A673 (cell line): Measurements from ENCODE around the gene TNNI3. TPM values are rescaled to one million over a fixed set of nuclear protein-coding genes. Genes with fewer than 3 reads are reported as not detected.

Experiments used
- BruUV-seq: library from RNA; stranded (reverse); fragments of 400-500 nt; replicated peaks from 2 replicates; lab custom pipeline; 2021; lab: Mats Ljungman, UMichigan
- CTCF ChIA-PET: fragments of 300-600 bp; sonication (Branson Sonifier 250); formaldehyde crosslinking; loops from one replicate; lab custom pipeline; 2022; ENCODE audit warnings: antibody characterized with exemption; lab: Charles Lee
- POLR2A ChIA-PET: fragments of 300-600 bp; sonication (Branson Sonifier 250); formaldehyde crosslinking; loops from one replicate; lab custom pipeline; 2022; ENCODE audit warnings: antibody characterized with exemption; ENCODE audit not compliant: low non-redundant PET; lab: Charles Lee
- DNase-seq: peaks from one replicate; pipeline ENCODE4 v3.0.0-alpha.2; 2015; ENCODE audit warnings: low spot score
- H3K27ac ChIP-seq: fragments of 200-600 bp; sonication (generic); 2 replicates; pipeline ENCODE4 v1.5.1; 2016; ENCODE audit warnings: mixed run types, low read depth, mild to moderate bottlenecking, mixed read lengths, antibody characterized with exemption, low read length; ENCODE audit not compliant: poor library complexity, severe bottlenecking
- H3K27me3 ChIP-seq: fragments of 200-600 bp; sonication (generic); replicated peaks from 2 replicates; pipeline ENCODE4 v1.6.1; 2017; ENCODE audit warnings: mixed run types, low read depth, mild to moderate bottlenecking, mixed read lengths, antibody characterized with exemption, low read length; ENCODE audit not compliant: insufficient read depth, poor library complexity
- H3K36me3 ChIP-seq: fragments of 200-600 bp; sonication (generic); 2 replicates; pipeline ENCODE4 v1.6.1; 2016; ENCODE audit warnings: mixed run types, mild to moderate bottlenecking, mixed read lengths, antibody characterized with exemption, low read length; ENCODE audit not compliant: insufficient read depth, poor library complexity, severe bottlenecking
- H3K4me1 ChIP-seq: fragments of 200-600 bp; sonication (generic); 2 replicates; pipeline ENCODE4 v1.6.1; 2017; ENCODE audit warnings: mixed run types, mild to moderate bottlenecking, mixed read lengths, antibody characterized with exemption, low read length; ENCODE audit not compliant: insufficient read depth, poor library complexity, severe bottlenecking
- H3K4me3 ChIP-seq: fragments of 200-600 bp; sonication (generic); 2 replicates; pipeline ENCODE4 v1.5.1; 2016; ENCODE audit warnings: low read depth, mixed run types, mild to moderate bottlenecking, mixed read lengths, low read length; ENCODE audit not compliant: poor library complexity, severe bottlenecking
- H3K9me3 ChIP-seq: fragments of 200-600 bp; sonication (generic); 2 replicates; pipeline ENCODE4 v1.6.1; 2016; ENCODE audit warnings: mixed run types, low read depth, mild to moderate bottlenecking, mixed read lengths, antibody characterized with exemption, low read length; ENCODE audit not compliant: poor library complexity, severe bottlenecking
- CTCF ChIP-seq: fragments of 300-800, 200-600 bp; sonication (generic); conservative IDR thresholded peaks from 2 replicates; pipeline ENCODE4 v1.5.1; 2017; ENCODE audit warnings: low read depth, mild to moderate bottlenecking, antibody characterized with exemption, low read length, moderate library complexity, mixed read lengths
- EZH2 ChIP-seq: fragments of 200-600 bp; sonication (generic); IDR thresholded peaks from 2 replicates; pipeline ENCODE4 v1.6.1; 2017; ENCODE audit warnings: borderline replicate concordance, low read depth, mild to moderate bottlenecking, mixed read lengths, antibody characterized with exemption, low read length; ENCODE audit not compliant: poor library complexity, severe bottlenecking
- intact Hi-C: fragments of 100-400 bp; cut with micrococcal nuclease; formaldehyde crosslinking; loops from one replicate; pipeline ENCODE4 v1.10.0; 2022; ENCODE audit not compliant: unreplicated experiment
- total RNA-seq: library from RNA; stranded (reverse); gene quantifications from 2 replicates; pipeline ENCODE4 v1.2.3, GENCODE V29; 2021

TNNI3 gene
- total RNA-seq, 1 experiment from 2014 or later, result 12.8 TPM

- no TSS peak for BruUV-seq
- POLR2A ChIA-PET, result no interaction called here
- CTCF ChIA-PET, result no interaction called here
Observed at GRCh38 chr19:55132453-55133129, 24.9 kb downstream of the TNNI3 start.

GRCh38 chr19:55131421-55131820, 26.1 kb downstream of the TNNI3 start:
- Histone ChIP-seq H3K4me1 (peaks cover 4% of the 10 kb centered on the region), H3K27me3 (no peaks in the 10 kb centered on the region), H3K27ac (no peak overlapping the region), H3K36me3 (no peaks in the 10 kb centered on the region), H3K4me3 (no peak overlapping the region), H3K9me3 (no peaks in the 10 kb centered on the region)
- intact Hi-C loops, result no loop called here
- ChIA-PET CTCF (no interaction called here), POLR2A (interaction anchor here (0.7 kb wide), 1 partner anchor 317 kb away, joined by 11 read pairs; no protein-coding TSS in a partner anchor)
- no TSS peak for BruUV-seq
- DNase-seq, result no peak
- TF ChIP-seq CTCF, result no peak
- no peak for TF ChIP-seq EZH2

More at GRCh38 chr19:55132453-55133129, 24.9 kb downstream of the TNNI3 start:
- Histone ChIP-seq H3K27me3 (no peaks in the 10 kb centered on the region), H3K4me1 (peaks cover 4% of the 10 kb centered on the region), H3K4me3 (no peak overlapping the region), H3K36me3 (no peaks in the 10 kb centered on the region), H3K27ac (no peak overlapping the region), H3K9me3 (no peaks in the 10 kb centered on the region)
- no peak for DNase-seq
- intact Hi-C loops, result no loop called here
- TF ChIP-seq EZH2 (no peak), CTCF (no peak)

GRCh38 chr19:55119053-55119452, 38.5 kb downstream of the TNNI3 start:
- Histone ChIP-seq H3K36me3 (no peaks in the 10 kb centered on the region), H3K4me3 (no peak overlapping the region), H3K27me3 (peaks cover 5% of the 10 kb centered on the region), H3K4me1 (peaks cover 15% of the 10 kb centered on the region), H3K9me3 (no peaks in the 10 kb centered on the region), H3K27ac (no peak overlapping the region)
- DNase-seq, result no peak
- TF ChIP-seq EZH2 (no peak), CTCF (no peak)
- ChIA-PET POLR2A (no interaction called here), CTCF (no interaction called here)
- intact Hi-C loops, result no loop called here
- no TSS peak for BruUV-seq
